ENCODE data around the gene PKN1.

DNA sequence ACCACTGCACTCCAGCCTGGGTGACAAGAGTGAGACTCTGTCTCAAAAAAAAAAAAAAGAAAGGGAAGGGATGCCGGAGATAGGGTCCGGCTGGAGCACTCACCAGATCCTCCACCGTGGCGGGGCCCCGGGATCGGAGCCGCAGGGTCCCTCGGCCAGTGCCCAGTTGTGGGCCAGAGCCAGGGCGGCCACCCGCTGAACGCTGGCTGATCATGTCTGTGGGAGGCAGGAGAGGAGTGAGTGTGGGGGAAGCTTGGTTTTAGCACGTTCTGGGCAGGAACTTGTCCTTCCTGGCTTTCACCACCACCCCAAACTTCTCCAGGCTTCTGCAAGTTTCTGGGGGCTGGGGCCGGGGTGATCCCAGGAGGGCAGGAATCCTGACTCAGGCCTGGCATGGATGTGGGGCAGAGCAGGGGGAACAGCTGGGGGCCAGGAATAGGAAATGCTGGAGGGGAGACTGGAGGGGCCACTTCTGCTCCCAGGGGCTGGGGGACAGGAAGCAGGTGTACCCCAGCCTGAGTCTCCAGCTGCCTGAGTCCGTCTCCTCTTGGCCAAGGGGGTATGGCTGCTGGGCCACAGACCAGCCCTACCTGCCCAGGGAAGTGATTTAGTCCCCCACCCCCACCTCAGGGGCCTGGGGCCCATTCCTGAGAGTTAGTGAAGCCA lies 46.3 kb downstream of the PKN1 start:
- TF ChIP-seq, protein P1, sequence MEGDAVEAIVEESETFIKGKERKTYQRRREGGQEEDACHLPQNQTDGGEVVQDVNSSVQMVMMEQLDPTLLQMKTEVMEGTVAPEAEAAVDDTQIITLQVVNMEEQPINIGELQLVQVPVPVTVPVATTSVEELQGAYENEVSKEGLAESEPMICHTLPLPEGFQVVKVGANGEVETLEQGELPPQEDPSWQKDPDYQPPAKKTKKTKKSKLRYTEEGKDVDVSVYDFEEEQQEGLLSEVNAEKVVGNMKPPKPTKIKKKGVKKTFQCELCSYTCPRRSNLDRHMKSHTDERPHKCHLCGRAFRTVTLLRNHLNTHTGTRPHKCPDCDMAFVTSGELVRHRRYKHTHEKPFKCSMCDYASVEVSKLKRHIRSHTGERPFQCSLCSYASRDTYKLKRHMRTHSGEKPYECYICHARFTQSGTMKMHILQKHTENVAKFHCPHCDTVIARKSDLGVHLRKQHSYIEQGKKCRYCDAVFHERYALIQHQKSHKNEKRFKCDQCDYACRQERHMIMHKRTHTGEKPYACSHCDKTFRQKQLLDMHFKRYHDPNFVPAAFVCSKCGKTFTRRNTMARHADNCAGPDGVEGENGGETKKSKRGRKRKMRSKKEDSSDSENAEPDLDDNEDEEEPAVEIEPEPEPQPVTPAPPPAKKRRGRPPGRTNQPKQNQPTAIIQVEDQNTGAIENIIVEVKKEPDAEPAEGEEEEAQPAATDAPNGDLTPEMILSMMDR (IDR thresholded peaks at IDR 0.05; ENCODE audit: borderline replicate concordance, extremely low read depth, low read length, poor library complexity, severe bottlenecking): no peak
- TF ChIP-seq EZH2 (IDR thresholded peaks at IDR 0.05; ENCODE audit: borderline replicate concordance, low read depth, low read length, severe bottlenecking): no peak
